IPS DF 4.7 (cell line): Measurements from ENCODE around the gene MSGN1.

Source experiments
- DNase-seq: peaks from one replicate; pipeline ENCODE4 v3.0.0-alpha.2; 2013; ENCODE audit warnings: low spot score; ENCODE audit errors: extremely low read depth

The MSGN1 gene

GRCh38 chr2:17847236-17847635 is 31.0 kb downstream of the MSGN1 start:
- no peak for DNase-seq

DNA sequence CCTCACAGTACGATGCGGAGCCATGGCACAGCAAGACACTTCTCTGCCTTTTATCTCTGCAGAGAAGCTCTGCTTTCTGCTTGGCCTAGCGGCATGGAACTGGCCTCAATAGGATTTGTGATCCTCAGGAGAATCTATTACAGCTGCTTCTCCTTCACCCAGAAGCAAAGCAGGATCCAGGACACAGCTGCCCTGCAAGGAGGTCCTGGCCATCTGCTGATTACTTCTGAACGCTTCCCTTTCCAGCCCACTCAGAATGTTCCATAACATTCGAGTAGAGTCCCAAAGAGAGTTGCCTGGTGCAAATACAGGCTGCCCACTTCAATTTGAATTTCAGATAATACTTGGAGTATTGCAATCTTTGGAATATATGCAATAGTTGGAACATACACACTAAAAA is 33.0 kb downstream of the MSGN1 start:
- no peak for DNase-seq

- no peak for DNase-seq
Measured at GRCh38 chr2:17850151-17850550, 33.9 kb downstream of the MSGN1 start.

DNA sequence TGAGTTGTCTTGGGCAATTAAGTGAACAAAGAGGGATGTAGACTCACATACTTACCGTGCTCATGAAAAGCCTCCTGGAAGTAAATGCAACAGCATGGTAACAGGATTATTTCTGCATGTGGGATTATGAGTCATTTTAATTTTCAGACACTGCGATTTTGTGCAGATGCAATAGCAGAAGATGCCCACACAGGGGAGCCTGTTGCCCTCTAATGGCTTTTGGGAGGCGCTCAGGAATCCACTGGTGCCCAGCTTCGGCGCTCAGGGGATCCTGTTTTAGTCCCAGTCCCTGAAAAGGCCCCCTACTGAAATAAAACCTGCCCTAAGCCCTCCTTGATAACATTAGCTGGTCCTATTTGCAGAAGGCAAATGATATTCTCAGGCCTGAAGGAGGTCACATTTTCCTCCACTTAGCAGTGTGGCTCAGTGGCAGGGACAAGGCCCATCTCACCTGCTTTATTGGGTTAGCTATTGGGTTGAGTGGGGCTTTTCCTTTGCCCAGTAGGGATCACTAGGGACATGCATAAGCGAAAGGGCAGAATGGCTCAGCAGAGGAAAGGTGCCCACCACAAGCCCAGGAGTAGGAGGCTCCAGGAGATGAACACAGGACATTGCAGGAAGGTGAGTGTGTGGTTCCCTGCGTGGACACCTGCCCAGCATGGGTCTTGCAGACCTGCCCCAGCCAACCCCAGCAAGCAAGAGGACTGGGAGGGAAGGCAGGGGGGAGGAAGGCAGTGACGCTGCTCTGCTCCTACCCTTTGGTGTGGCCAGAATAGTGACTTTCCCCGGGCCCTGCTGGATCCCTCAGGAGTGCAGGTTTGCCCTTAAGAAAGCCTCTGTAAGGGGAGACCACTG is 35.7 kb downstream of the MSGN1 start:
- DNase-seq: no peak

DNA sequence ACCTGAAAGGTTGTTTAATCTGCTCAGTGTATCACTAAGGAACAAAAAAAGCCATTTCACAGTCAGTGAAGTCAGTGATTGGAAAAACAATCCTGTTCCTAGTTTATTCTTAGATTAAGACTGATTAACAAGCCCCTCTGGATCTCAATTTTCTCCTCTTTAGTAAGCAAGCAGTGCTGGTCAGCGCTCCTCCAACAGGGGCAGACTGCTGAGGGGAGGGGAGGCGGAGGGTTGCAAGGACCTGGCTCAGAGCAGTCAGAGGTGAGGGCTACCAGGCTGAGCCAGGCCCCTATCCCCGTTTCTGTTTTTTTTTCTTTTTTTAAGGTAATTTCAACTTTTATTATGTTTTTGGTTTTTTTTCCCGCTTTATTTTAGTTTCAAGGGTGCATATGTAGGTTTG is 37.5 kb downstream of the MSGN1 start:
- no peak for DNase-seq

DNA sequence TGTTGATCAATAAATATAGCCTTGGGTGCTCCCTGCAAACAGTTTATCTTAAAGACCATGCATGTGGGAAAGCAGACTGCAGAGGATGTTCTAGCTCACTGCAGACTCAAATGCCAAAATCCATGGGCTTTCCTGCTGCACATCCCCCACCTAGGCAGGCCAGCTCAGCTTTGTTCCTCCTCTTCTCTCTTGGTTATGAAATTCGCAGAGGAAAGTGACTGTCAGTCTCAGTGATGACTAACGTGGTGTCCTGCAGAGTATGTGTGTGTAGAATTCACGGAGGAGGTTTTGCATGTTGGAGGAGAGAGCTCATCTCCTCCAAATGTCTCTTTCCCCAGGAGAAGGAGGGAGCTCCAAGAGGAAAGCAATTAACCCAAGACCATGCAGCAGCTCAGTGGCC is 40.8 kb downstream of the MSGN1 start:
- no peak for DNase-seq

DNA sequence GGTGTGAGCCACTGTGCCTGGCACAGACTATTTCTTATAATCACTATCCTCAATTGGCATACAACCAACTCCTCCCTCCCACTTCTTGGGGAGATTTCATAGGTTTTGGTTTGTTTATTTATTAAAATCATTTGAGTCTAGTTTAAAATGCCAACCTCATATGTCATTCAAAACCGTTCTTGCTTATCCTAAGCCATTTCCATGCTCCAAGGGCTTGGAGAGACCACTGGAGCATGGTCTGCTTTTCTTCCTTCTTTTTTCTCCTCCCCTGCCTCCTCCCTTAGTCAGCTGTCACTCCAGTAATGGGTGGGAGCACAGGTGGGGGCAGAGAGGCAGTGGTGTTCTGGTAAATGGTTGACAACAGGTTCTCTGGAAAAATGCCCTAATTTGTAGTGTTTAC is 41.8 kb downstream of the MSGN1 start:
- DNase-seq: no peak

DNA sequence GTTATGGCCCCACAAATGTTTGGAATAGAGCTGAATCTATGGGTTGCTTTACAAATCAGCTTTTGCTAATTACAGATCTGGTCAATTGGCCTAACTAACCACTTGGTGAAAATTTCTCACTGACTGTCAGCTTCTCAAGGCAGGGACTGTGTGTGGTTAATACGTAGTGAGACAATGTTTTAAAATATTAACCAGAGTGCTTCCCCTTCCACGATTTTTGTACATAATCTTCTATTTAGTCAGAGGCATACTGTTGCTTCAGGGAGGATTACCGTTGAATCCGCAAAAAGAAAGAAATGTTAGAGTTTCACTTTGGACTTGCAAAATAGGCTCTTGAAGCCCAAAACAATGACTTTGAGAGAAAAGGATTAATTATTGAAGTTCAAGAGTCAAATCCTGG is 47.3 kb downstream of the MSGN1 start:
- no peak for DNase-seq

GRCh38 chr2:17864676-17865075 is 48.4 kb downstream of the MSGN1 start:
- DNase-seq: no peak

DNA sequence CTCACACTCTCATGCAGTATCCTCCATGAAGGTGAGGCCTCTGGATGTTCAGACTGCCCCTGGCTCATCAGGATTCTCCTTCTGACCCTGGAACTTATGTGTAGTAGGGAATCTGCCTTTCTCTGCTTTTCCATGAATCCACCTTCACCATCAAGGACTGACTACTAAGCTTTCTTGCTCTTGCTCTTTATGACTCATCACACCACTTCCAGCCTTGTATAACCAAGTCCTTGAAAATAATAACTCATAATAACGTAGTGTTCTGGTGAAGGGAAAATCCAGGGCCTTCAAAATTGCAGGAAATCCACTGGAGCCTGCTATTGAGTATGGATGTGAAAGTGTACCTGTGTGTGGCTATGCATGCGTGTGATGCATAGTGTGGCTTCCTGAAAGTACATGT is 50.9 kb downstream of the MSGN1 start:
- DNase-seq: no peak
